Kidney tubule cell (primary cell): Measurements from ENCODE around the gene GATD1.

Experiments
- DNase-seq: peaks from one replicate; pipeline ENCODE4 v3.0.0-alpha.2; 2018; ENCODE audit warnings: low spot score

Gene GATD1

GRCh38 chr11:726278-727220 lies 50.7 kb downstream of the GATD1 start:
- peak; percentile 84 for DNase-seq

- no peak for DNase-seq
Measured at GRCh38 chr11:725624-726202, 51.6 kb downstream of the GATD1 start.

- no peak for DNase-seq
Measured at GRCh38 chr11:724778-725386, 52.4 kb downstream of the GATD1 start.

DNA sequence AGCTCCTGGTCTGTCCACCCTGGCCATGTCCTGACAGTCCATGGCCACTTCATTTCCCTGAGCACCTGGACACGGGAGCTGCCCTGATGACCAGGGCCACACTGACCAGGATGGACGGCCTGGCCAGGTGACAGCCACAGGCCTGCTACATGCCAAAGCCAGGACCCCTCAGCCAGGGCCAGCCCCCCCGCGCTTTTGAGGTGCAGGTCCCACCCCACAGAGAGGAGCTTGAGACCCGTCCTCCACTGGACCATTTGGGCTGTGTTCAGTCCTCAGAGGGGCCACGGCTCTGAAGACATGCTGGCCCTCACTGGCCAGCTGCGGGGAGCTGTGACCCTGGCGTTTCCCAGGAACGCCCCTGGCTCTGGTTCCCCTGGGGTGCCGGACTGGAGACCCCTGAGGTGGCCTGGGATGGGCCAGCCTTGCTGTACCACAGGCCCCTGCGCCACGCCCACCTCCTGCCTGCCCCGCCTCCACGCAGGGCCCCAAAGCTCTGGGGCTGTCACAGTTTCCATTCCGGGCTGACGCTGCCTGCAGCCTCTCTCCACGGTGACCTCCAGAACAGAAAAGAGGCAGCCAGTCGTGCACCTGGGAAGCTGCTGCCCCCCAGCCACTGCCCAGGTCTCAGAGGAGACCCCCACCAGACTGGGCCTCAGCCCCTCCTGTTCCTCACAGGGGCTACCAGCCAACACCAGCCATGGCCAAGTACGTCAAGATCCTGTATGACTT lies 53.1 kb downstream of the GATD1 start:
- no peak for DNase-seq

GRCh38 chr11:723120-723883 lies 54.0 kb downstream of the GATD1 start:
- DNase-seq, result peak; percentile 64

GRCh38 chr11:722346-722811 lies 54.9 kb downstream of the GATD1 start:
- no peak for DNase-seq

GRCh38 chr11:721741-722345 lies 55.4 kb downstream of the GATD1 start:
- DNase-seq, result no peak

GRCh38 chr11:721247-721740 lies 56.0 kb downstream of the GATD1 start:
- no peak for DNase-seq

- DNase-seq, result peak; percentile 51
Measured at GRCh38 chr11:720642-721246, 56.5 kb downstream of the GATD1 start.

DNA sequence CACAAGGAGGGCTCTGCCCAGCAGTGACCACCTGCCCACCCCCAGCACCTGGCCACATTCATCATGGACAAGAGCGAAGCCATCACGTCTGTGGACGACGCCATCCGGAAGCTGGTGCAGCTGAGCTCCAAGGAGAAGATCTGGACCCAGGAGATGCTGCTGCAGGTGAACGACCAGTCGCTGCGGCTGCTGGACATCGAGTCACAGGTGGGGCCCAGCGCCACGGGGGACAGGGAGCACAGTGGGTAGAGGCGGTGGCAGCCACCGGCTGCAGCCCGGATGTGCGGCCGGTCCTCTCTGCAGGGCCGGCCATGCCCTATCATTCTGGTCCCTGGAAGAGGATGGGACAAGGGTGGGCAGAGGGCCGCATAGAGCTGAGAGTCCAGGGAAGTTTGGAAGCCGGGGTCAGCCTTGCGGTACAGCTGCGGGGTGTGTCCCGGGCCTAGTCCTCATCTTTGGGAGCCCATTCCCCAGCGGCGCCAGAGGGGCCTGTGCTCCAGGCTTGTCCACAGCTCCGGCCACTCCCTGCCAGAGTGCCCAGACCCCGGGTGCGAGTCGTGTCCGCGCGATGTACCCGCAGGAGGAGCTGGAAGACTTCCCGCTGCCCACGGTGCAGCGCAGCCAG lies 57.2 kb downstream of the GATD1 start:
- DNase-seq, result no peak

DNA sequence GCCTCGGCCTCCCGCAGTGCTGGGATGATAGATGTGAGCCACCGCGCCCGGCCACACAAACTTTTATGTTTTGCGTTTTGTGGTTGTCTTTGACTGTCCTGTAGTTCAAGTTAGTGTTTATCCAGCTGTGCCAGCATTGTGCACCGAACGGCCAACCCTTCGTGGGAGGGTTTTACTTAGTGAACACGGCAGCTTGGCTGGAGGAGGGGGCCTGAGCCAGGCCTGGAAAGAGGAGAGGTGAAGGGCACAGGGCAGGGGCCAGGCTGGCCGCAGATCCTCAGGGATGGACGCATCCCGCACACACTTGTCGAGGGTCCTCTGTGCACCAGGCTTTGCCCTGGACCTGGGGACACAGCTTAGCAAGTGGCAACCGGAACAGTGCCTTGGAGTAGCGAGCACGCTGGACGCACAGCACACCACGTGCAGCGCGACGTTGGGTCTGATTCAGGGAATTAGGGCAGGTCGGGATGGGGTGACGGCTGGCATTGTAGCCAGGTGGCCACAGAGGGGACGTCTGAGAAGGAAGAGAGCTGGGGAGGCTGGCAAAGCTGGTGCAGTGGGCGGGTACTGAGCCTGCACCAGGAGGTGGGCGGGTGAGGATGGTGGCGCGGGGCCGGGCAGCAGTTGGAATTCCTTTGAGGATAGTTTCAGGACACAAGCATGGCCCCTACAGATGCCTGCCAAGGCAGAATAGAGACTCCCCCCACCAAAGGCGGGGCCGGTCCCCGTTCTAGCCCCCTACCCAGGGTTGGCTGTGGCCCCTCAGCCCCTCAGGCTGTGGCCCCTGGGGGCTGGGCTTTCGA lies 57.9 kb downstream of the GATD1 start:
- no peak for DNase-seq
